ENCODE results near the gene GALR2.

Gene GALR2

GRCh38 chr17:76079956-76080767, 5.6 kb downstream of the GALR2 start:
- DNase-seq (ENCODE audit: low read depth): no peak

GRCh38 chr17:76080768-76081287, 6.2 kb downstream of the GALR2 start:
- DNase-seq (ENCODE audit: low read depth): no peak

GRCh38 chr17:76081295-76082210, 7.0 kb downstream of the GALR2 start:
- DNase-seq (ENCODE audit: low read depth): no peak

GRCh38 chr17:76082326-76083251, 8.0 kb downstream of the GALR2 start:
- DNase-seq (ENCODE audit: low read depth): no peak

- no peak for DNase-seq (ENCODE audit: low read depth)
Measured at GRCh38 chr17:76083536-76084182, 9.1 kb downstream of the GALR2 start.

GRCh38 chr17:76085066-76085730, 10.6 kb downstream of the GALR2 start:
- no peak for DNase-seq (ENCODE audit: low read depth)

- DNase-seq (ENCODE audit: low read depth): no peak
Measured at GRCh38 chr17:76085731-76086366, 11.3 kb downstream of the GALR2 start.

- no peak for DNase-seq (ENCODE audit: low read depth)
Measured at GRCh38 chr17:76086384-76086783, 11.8 kb downstream of the GALR2 start.

GRCh38 chr17:76087531-76087930, 12.9 kb downstream of the GALR2 start:
- no peak for DNase-seq (ENCODE audit: low read depth)

GRCh38 chr17:76088041-76088867, 13.7 kb downstream of the GALR2 start:
- DNase-seq (ENCODE audit: low read depth): no peak

GRCh38 chr17:76088868-76089576, 14.4 kb downstream of the GALR2 start:
- no peak for DNase-seq (ENCODE audit: low read depth)

GRCh38 chr17:76089680-76090516, 15.3 kb downstream of the GALR2 start:
- no peak for DNase-seq (ENCODE audit: low read depth)

- no peak for DNase-seq (ENCODE audit: low read depth)
Measured at GRCh38 chr17:76090517-76091129, 16.0 kb downstream of the GALR2 start.

GRCh38 chr17:76091526-76092286, 17.1 kb downstream of the GALR2 start:
- no peak for DNase-seq (ENCODE audit: low read depth)

GRCh38 chr17:76092526-76093413, 18.2 kb downstream of the GALR2 start:
- no peak for DNase-seq (ENCODE audit: low read depth)
